8988T (cell line): ENCODE measurements around the gene TMEM100.

Experiments used
- DNase-seq: peaks from one replicate; pipeline ENCODE4 v3.0.0; 2011

The TMEM100 gene

DNA sequence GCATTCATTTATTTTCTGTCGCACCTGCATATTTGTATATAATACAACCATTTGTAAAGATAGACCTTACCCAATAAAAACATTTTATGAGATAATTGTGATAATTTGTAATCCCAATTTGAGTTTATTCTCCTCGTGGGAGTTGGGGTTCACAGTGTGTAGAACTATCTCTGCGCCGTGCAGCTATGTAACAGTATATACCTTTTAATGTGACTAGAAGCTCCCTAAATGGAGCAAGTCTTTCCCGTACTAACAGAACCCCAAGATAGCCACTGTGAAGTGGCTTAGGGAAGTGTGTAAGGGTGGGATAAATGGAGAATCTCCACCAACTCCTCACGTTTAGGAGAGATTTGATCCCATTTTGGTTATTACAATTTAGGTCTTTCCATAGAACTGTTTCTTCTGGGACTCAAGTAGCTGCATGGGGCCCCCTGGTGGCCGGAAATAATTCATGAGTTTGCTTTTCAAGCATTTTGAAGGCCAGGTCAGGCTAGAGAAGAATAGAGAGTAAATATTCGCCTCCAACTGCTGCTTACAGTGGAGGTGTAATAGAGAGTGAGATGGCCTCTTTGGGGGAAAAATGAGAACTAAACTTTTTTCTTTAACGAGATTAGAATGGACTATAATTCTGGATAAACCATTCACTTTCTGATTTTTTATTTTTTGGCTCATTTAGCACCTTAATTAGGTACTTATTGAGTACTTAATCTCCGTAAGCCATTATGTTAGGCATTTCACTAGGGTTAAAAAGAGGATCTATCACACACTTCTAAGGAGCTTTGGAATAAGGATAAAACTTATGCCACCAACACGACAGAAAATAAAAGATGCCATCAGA, 4.5 kb downstream of the TMEM100 start:
- no peak for DNase-seq

DNA sequence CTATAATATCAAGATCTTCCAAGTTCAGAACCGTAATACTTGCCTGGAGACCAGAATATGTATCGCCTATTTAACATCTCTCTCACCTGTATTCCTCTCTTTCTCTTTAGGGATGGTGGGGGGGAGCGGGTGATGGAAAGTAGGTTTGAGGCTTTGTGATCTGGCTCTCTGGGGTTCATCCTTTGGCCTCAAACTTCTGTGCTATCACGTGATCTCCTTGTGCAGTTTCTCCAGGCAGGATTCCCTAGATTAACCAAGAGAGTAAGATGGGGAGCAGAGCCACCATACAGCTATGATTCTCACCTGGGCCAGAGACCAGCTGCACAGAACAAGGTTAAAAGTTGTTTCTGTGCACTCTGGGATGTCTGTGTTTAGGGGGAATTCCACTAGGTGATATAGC, 5.2 kb downstream of the TMEM100 start:
- DNase-seq, result no peak

DNA sequence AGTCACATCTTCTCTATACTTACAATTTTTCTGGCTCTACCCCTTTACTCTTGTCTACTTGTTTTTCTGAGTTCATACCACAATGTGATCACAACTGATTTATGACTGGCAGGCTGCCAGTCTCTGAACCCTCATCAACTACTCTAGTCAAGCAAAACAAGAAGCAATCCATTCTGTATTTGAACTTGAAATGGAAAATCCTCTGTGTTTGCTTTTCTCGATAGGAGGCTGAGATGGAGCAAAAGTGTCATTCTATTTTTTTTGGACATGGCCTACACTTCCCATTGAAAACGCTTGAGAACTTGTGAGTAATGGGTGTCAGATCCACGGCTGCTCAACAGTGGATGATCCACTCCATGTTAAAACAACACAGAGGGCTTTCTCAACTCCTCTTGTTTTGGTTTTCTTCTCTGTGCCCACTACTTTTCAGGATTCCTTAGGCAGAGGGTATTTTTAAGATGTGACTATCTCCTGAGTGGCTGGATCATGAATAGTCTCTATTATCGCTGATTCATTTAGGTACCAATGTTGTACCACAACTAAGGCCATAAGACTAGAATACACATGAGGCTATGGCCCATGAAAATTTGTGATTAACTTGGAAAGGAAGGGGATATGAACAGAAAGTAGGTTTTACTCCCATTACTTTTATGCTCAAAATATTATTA, 11.7 kb downstream of the TMEM100 start:
- no peak for DNase-seq

DNA sequence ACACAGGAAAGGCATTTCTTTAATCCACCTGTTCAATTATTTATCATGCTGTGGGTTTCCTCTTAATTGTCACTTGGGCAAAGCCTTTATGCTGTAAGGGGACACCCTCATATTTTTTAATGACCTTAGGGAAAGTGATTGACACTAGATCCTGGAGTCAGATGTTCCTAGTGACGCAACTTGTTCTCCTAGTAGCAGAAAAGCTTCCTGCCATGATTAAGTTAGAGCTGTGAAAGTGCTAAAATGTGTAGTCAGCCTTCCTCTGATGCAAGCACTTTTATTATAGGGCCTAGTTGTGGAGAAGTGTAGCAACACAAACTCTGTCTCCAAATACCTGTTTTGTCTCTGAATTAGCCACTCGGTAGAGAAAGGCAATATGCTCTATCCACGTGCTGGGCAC, 12.3 kb downstream of the TMEM100 start:
- DNase-seq, result no peak

DNA sequence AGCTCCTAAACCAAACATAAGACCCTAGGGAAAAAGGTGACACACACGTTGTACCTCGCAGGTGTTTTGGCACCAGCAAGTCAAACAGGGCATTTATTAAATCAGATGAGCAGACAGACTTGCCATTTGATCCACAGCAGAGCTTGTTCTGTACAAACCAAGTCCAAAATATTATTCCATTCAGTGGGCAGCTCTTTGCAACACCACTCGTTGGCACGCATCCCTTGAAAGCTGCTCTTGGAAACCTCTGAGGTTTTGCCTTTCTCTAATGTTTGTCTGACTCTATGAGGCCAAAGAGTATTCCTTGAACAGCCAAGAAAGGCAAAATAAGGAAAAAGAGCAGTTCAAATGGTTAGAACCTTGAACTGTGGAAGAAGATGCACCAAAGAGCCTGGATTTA, 12.7 kb downstream of the TMEM100 start:
- no peak for DNase-seq

DNA sequence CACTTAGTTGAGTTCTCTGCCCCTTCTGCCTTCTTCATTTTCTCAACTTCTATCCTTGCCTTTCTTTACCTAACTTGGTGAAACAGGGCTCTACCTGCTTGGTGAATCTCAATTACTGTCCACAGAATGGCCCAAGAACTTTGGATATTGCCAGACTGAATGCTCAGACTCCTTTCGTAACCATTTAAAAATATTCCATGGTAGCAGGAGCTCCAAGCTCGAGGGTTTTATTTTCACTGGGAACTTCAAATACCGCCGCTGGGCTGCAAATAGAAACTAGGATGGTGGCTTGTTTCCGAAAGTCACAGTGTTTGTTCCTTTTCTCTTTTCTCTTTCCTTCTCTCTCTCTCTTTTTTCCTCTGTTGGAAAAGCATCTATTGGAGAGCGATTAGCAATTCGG, 13.2 kb downstream of the TMEM100 start:
- no peak for DNase-seq

DNA sequence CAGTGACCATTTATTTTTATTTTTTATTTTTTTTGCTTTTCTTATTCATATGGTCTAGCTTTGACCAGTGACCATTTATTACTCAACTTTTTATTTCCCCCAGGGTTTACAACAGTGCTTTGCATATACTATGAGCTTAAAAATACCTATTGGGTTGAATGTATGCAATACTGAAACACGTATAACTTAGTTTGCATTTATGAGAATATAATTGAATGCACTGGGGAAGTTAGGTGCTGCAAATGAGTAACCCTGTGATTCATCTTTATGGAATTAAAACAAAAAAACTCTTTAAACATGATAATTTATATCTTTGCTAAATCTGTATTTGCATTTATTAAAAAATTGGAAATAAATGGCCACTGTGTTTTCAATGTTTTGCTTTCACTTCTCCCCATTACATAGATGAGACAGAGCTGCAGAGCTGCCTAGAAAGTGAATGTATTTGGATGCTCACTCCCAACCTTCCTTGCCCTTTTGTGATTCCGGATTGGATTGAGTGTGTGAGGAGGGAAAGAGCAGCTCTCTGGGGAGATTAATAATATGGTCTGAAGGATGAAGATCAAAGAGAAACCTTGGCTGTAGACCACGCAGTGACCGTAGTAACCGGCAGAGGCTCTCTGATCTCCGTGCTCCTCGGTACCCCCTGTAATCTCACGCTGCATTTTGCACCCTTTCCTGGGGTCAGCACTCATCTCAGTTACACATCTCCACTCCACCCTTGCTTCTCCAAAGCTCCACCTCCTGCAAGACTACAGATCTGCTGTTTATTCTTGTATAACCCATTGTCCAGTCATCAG, 14.3 kb downstream of the TMEM100 start:
- no peak for DNase-seq

DNA sequence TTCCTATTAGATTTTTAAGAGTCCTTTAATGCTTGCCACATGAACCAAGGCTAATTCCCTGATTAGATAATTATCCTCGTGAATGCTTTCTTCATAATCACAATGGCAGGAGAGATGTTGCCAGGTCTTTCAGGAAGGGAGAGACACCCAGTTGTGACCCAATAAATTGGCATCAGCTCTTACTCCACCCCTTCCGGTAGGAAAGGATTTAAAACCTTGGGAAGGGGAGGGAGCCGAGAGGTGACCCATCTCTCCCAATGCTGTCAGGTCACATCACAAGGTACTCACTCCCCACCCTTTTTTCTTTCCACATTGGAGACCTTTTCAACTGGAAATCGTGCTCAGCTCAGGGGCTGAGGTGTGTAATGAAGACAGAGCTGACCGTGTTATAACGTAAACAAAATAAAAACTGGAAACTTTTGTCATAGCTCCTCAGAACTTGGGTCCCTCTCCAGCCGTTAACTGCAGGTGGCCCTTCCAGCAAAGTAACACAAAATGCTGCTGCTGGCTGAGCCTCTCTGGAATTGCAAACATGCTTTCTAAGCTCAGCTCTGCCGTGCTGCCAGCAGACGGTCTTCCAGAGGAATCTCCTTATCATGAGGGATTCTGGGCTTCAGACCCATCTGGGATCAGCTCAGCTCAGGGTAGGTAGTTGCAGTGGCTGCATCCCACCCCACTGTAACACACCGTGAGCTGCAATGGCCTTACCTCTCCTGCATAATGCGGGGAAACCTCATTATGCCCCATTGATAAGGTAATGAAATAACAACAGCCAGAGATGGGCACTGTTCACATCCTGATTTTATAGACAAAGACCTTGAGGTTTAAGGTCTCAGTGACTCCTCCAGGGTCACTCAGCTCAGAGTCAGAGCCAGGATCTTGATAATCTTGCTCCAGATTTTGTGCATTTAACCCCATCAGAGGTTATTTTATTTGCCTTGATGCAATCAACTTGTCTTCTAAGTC, 15.6 kb downstream of the TMEM100 start:
- DNase-seq, result no peak

DNA sequence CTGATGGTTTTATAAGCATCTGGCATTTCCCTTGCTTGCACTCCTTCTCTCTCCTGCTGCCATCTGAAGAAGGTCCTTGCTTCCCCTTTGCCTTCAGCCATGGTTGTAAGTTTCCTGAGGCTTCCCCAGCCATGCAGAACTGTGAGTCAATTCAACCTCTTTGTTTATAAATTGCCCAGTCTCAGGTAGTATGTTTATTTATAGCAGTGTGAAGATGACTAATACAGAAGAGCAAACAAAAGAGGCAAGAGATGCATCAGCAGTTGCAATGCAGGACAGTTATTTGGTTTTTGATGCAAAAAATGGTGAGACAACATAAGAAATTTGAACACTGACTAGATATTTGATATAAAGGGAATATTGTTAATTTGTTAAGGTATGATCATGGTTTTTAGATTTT, 16.8 kb downstream of the TMEM100 start:
- DNase-seq, result no peak

DNA sequence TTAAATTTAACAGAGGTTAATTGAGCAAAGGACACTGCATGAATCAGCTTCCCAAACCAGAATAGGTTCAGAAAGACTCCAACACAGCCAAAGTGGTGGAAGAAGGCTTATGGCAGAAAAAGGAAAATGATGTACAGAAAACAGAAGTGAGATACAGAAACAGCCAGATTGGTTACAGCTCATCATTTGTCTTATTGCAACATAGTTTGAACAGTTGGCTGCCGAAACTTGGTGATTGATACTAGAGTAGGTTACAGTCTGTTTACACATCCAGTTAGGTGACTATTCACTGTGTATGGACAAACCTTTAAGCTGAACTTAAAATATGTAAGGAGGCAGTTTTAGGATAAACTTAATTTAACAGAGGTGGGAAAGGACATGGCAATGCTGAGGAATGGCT, 18.3 kb downstream of the TMEM100 start:
- DNase-seq, result no peak

DNA sequence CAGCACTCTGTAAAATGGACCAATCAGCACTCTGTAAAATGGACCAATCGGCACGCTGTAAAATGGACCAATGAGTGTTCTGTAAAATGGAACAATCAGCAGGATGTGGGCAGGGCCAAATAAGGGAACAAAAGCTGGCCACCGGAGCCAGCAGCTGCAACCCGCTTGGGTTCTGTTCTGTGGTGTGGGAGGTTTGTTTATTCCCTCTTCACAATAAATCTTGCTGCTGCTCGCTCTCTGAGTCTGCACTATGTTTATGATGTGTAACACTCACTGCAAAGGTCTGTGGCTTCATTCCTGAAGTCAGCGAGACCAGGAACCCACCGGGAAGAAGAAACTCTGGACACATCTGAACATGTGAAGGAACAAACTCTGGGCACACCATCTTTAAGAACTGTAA, 20.5 kb downstream of the TMEM100 start:
- DNase-seq, result no peak

DNA sequence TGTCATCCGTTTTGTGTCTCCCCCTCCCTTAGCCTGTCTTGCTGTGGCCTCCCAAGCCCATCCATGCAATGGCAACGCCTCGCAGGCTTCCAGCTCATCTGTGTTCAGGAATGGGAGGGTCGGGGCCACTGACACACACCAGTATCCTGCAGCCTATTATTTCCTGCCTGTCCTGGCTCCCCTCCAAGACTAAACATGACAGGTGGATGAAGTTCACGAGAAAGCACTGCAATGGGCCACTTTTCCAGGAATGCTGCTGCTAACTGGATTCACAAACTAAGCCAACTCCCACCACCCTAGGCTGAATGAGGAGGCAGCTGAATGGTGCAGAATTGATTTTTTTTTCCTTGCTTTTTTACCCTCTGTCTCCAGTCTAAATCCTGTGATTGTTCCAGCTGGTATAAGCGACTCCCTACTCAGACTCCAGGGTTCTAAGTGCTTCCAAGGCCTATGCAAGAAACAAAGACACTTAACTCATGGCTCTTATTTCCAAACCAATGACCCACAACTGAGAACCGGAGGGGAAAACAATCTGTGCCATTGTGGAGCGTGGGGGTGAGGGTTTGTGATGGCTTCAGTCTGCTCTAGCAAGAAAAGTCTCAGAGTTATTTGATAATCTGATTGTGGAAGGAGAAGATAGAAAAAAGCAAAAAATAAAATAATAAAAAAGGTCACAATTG, 23.3 kb downstream of the TMEM100 start:
- DNase-seq, result no peak

DNA sequence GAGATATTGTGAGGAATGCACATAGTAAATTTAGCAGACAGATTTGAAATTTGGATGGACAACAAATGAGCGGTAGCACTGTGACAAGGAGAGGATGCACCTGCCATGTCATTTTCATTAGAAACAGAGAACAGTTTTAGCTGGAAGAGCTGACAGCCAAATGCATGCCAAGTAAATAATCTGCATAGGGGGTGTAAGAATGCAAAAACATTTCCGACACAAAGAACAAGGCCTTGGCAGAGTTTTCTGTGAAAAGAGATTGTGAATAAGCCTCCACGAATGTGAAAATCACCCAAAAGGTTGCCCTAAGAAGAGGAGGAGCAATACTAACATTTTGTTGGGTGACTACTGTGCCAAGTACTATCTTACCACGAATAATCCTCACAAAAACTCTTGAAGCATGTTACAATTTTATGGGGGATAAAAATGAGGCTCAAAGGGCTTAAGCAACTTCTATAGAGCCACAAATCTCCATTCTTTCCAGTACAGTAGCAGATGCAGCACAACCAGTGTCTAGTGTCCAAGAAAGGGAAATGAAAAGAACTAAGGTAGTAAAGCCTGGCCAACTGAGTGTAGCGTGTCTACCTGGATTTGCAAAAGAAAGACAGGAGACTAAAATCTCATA, 28.3 kb downstream of the TMEM100 start:
- DNase-seq, result no peak

DNA sequence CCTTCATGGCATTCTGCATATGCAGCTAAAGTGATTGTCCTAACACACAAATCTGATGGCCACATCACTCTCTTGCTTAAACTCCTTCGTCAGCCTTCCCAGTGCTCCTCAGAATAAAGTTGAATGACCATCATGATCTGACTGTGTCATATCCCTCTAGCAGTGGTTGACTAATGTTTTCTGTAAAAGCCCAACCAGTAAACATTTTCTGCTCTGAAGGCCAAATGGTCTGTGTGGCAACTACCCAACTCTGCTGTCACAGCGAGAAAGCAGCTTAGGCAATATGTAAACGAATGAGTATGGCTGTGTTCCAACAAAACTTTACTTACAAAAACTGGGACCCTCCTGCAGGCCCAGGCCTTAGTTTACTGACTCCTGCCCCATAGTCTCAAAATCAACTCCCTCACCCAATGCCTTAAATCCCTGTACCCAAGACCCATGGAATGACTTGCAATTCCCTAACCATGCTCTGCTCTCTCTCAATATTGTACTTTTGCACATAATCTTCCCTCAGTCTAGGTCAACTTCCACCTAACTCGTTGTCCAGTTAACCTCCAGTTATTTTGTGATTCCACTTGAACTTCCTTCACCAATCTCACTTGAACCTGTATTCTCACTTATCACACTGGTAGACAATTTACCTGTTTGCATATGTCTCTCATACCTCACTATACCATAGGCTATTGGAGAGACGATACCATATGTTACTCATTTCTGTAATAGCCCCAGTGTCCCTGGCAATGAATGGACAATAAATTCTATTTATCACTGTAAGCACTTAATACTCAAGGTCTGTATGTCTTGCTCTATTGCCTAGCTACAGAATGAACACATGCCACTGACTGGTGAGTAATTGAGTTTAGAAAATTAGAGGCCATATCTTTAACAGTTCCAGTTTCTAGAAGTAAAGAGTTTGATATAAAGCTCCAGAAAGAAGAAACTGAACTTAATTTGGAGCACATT, 29.1 kb downstream of the TMEM100 start:
- no peak for DNase-seq

DNA sequence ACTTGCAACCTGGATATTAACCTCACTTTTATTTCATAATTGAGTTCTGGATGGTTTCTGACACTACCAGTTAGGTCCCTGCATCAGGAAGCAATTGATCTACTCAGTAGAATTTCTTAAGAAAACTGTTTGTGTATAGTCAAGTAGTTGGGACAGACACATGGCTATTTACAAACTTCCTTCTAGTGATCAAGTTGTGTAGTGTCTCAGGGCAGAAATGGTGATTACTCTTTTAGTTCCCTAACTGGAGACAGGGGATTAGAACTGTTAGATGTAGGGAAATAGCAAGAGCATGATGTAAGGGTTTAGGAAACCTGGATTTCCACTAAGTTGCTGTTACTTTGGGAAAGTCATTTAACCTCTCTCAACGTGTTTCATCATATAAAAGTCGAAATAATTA, 30.4 kb downstream of the TMEM100 start:
- DNase-seq, result no peak

DNA sequence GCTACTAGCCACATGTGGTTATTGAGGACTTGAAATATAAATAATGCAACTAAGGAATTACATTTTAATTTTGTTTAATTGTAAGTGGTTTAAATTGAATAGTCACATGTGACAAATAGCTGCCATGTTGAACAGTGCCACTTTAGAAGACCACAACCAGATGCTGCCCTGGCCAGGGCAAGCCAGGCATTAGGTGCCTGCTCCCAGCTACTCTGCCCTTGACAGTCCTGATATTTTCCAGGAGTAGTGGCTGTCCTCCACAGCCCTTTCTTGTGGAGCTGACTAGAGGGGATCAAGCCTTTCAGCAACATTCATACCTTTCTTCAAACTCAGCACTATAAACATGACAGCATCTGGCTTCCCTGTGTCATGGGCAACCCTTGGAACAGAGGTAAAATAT, 31.0 kb downstream of the TMEM100 start:
- no peak for DNase-seq

DNA sequence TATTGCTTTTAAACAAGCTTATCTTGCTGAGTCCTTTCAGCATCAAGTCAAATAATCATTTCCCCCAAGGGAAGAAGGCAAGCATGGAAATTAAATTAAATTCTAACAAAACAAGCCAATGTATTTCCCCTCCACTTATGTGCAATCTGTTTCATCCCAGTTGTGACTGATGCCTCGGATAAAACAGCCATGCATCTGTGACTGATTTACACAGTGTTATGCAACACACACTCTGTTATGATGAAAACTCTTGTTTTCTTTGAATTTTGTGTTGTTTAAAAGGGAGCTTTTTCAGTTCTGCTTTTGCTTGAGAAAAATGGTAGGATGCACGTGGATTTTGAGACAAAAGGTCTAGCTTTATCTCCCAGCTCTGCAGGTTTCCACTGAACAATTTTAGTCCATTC, 32.6 kb downstream of the TMEM100 start:
- no peak for DNase-seq

DNA sequence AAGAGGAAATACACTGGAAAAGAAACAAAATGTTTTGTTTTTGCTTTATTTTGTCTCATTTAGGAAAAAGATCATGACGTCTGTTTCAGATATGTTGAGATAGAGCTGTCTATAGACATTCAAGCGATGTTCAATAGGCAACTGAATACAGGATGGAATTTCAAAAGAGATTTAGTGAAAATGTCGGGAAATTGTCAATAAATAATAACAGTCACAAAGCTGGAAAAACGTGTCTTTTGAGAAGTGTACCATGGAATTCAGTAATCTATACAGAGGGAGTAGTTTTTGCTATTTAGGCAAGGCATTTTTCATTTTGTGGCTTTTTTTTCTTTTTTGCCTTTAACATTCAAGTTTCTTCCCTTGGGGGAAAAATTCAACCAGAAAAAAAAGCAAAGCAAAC, 33.0 kb downstream of the TMEM100 start:
- no peak for DNase-seq

DNA sequence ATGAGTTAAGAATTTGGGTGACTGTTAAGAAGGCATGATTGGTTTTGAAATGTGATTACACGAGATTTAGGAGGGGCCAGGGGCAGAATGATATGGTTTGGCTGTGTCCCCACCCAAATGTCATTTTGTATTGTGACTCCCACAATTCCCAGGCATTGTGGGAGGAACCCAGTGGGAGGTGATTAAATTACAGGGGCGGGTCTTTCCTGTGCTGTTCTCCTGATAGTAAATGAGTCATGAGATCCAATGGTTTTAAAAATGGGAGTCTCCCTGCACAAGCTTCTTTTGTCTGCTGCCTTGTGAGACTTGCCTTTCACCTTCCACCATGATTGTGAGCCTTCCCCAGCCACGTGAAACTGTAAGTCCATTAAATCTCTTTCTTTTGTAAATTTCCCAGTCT, 34.6 kb downstream of the TMEM100 start:
- no peak for DNase-seq

DNA sequence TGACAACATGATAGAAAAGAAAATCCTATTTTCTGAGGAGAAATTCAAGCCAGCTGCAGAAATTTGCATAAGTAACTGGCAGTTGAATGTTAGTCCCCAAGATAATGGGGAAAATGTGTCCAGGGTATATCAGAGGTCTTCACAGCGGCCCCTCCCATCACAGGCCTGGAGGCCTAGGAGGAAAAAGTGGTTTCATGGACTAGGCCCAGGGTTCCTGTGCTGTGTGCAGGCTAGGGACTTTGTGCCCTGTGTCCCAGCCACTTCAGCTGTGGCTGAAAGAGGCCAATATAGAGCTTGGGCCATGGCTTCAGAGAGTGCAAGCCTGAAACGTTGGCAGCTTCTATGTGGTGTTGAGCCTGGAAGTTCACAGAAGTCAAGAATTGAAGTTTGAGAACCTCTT, 35.6 kb downstream of the TMEM100 start:
- no peak for DNase-seq
